Loucy (cell line): ENCODE results near the gene TMEM87B.

Experiments used
- H2AFZ ChIP-seq: fragments of 200-600 bp; sonication (generic); 2 replicates; pipeline ENCODE4 v1.6.0; 2016; ENCODE audit warnings: antibody characterized with exemption, mild to moderate bottlenecking, low read length, moderate library complexity
- H3F3A ChIP-seq: fragments of 200-600 bp; 2 replicates; pipeline ENCODE4 v1.6.0; 2016; ENCODE audit warnings: antibody characterized with exemption, low read depth, mild to moderate bottlenecking
- H3K27me3 ChIP-seq: fragments of 200-600 bp; sonication (generic); 2 replicates; pipeline ENCODE4 v1.6.1; 2014; ENCODE audit warnings: low read length, mild to moderate bottlenecking; ENCODE audit not compliant: insufficient read depth, poor library complexity, severe bottlenecking
- H3K36me3 ChIP-seq: fragments of 200-600 bp; sonication (generic); 2 replicates; pipeline ENCODE4 v1.6.1; 2016; ENCODE audit warnings: low read length; ENCODE audit not compliant: insufficient read depth
- H3K4me1 ChIP-seq: fragments of 200-600 bp; sonication (generic); 2 replicates; pipeline ENCODE4 v1.5.1; 2014; ENCODE audit warnings: low read length, mild to moderate bottlenecking; ENCODE audit not compliant: insufficient read depth, poor library complexity, severe bottlenecking
- H3K4me2 ChIP-seq: fragments of 200-600 bp; sonication (generic); 2 replicates; pipeline ENCODE4 v1.6.0; 2014; ENCODE audit warnings: antibody characterized with exemption, low read length, low read depth, mild to moderate bottlenecking; ENCODE audit not compliant: poor library complexity, severe bottlenecking
- H3K4me3 ChIP-seq: fragments of 200-600 bp; sonication (generic); 2 replicates; pipeline ENCODE4 v1.5.1; 2014; ENCODE audit warnings: low read length, mild to moderate bottlenecking, mixed read lengths; ENCODE audit not compliant: poor library complexity, severe bottlenecking
- H3K79me2 ChIP-seq: fragments of 200-600 bp; sonication (generic); 2 replicates; pipeline ENCODE4 v1.6.1; 2014; ENCODE audit warnings: low read length; ENCODE audit not compliant: insufficient read depth
- H3K9ac ChIP-seq: fragments of 200-600 bp; sonication (generic); 2 replicates; pipeline ENCODE4 v1.6.0; 2014; ENCODE audit warnings: mild to moderate bottlenecking, low read depth, low read length, moderate library complexity; ENCODE audit not compliant: poor library complexity, severe bottlenecking
- H3K9me2 ChIP-seq: fragments of 200-600 bp; sonication (generic); replicated peaks from 2 replicates; pipeline ENCODE4 v1.6.1; 2016; ENCODE audit warnings: low read depth, low read length, mixed read lengths
- H3K9me3 ChIP-seq: fragments of 200-600 bp; sonication (generic); 2 replicates; pipeline ENCODE4 v1.6.1; 2014; ENCODE audit warnings: mild to moderate bottlenecking, antibody characterized with exemption, low read length, low read depth; ENCODE audit not compliant: insufficient read depth
- H4K20me1 ChIP-seq: fragments of 200-600 bp; sonication (generic); 2 replicates; pipeline ENCODE4 v1.6.0; 2014; ENCODE audit warnings: antibody characterized with exemption, low read length, mild to moderate bottlenecking; ENCODE audit not compliant: insufficient read depth, poor library complexity, severe bottlenecking
- CTCF ChIP-seq: fragments of 200-600 bp; sonication (generic); conservative IDR thresholded peaks from 2 replicates; pipeline ENCODE4 v1.5.1; 2014; ENCODE audit warnings: mild to moderate bottlenecking, antibody characterized with exemption, low read length
- EZH2phosphoT487 ChIP-seq: fragments of 200-600 bp; IDR thresholded peaks from 2 replicates; pipeline ENCODE4 v1.6.1; 2018; ENCODE audit warnings: antibody characterized with exemption, mild to moderate bottlenecking, moderate library complexity, borderline replicate concordance

TMEM87B gene

GRCh38 chr2:112150447-112150846, 95.4 kb downstream of the TMEM87B start:
- Histone ChIP-seq H3K9me2 (no peaks in the 10 kb centered on the region), H3K36me3 (no peaks in the 10 kb centered on the region), H3F3A (no peaks in the 10 kb centered on the region), H2AFZ (peak overlapping the region; percentile 52; the same call in 1 of the 2 replicates), H3K4me1 (peaks cover 17% of the 10 kb centered on the region), H4K20me1 (no peaks in the 10 kb centered on the region), H3K4me2 (no peak overlapping the region), H3K9me3 (no peaks in the 10 kb centered on the region), H3K9ac (no peak overlapping the region), H3K79me2 (no peaks in the 10 kb centered on the region), H3K4me3 (no peak overlapping the region), H3K27me3 (no peaks in the 10 kb centered on the region)
- no peak for TF ChIP-seq CTCF
- no peak for TF ChIP-seq EZH2phosphoT487

GRCh38 chr2:112150851-112151250, 95.8 kb downstream of the TMEM87B start:
- Histone ChIP-seq H3F3A (no peaks in the 10 kb centered on the region), H3K4me2 (no peak overlapping the region), H3K4me1 (peaks cover 21% of the 10 kb centered on the region), H3K36me3 (no peaks in the 10 kb centered on the region), H3K79me2 (no peaks in the 10 kb centered on the region), H2AFZ (peak overlapping the region; percentile 52; the same call in 1 of the 2 replicates), H3K4me3 (no peak overlapping the region), H3K9me3 (no peaks in the 10 kb centered on the region), H4K20me1 (no peaks in the 10 kb centered on the region), H3K27me3 (no peaks in the 10 kb centered on the region), H3K9ac (no peak overlapping the region), H3K9me2 (no peaks in the 10 kb centered on the region)
- TF ChIP-seq CTCF, result no peak
- no peak for TF ChIP-seq EZH2phosphoT487

GRCh38 chr2:112151271-112151670, 96.2 kb downstream of the TMEM87B start:
- H3K4me3 ChIP-seq, result no peak overlapping the region
- H3K4me1 ChIP-seq, result peaks cover 25% of the 10 kb centered on the region
- H3K27me3 ChIP-seq, result no peaks in the 10 kb centered on the region
- no peaks in the 10 kb centered on the region for H3K9me2 ChIP-seq
- H3K9ac ChIP-seq, result no peak overlapping the region
- no peaks in the 10 kb centered on the region for H3K36me3 ChIP-seq
- no peaks in the 10 kb centered on the region for H3K9me3 ChIP-seq
- H3K4me2 ChIP-seq, result no peak overlapping the region
- H3F3A ChIP-seq, result no peaks in the 10 kb centered on the region
- H2AFZ ChIP-seq, result no peak overlapping the region
- TF ChIP-seq EZH2phosphoT487, result no peak
- no peaks in the 10 kb centered on the region for H3K79me2 ChIP-seq
- no peaks in the 10 kb centered on the region for H4K20me1 ChIP-seq

GRCh38 chr2:112151701-112152440, 96.8 kb downstream of the TMEM87B start:
- Histone ChIP-seq H3K27me3 (no peaks in the 10 kb centered on the region), H3K36me3 (no peaks in the 10 kb centered on the region), H3K79me2 (no peaks in the 10 kb centered on the region), H3K9me2 (no peaks in the 10 kb centered on the region), H4K20me1 (no peaks in the 10 kb centered on the region), H3K4me2 (no peak overlapping the region), H3K9me3 (no peaks in the 10 kb centered on the region), H3K9ac (no peak overlapping the region), H3K4me1 (peaks cover 27% of the 10 kb centered on the region), H2AFZ (no peak overlapping the region), H3F3A (no peaks in the 10 kb centered on the region), H3K4me3 (no peak overlapping the region)
- TF ChIP-seq CTCF (no peak), EZH2phosphoT487 (no peak)
